ENCODE results near the gene VASN. TPM values are rescaled to one million over a fixed set of nuclear protein-coding genes. Genes with fewer than 3 reads are reported as not detected.
"Not testable (repeated sequence)": the region's sequence is repeated elsewhere in the genome, so short reads cannot be mapped to it uniquely, and the experiment has no call there.

VASN gene
- total RNA-seq, 1 experiment from 2014 or later = 18.1 TPM

DNA sequence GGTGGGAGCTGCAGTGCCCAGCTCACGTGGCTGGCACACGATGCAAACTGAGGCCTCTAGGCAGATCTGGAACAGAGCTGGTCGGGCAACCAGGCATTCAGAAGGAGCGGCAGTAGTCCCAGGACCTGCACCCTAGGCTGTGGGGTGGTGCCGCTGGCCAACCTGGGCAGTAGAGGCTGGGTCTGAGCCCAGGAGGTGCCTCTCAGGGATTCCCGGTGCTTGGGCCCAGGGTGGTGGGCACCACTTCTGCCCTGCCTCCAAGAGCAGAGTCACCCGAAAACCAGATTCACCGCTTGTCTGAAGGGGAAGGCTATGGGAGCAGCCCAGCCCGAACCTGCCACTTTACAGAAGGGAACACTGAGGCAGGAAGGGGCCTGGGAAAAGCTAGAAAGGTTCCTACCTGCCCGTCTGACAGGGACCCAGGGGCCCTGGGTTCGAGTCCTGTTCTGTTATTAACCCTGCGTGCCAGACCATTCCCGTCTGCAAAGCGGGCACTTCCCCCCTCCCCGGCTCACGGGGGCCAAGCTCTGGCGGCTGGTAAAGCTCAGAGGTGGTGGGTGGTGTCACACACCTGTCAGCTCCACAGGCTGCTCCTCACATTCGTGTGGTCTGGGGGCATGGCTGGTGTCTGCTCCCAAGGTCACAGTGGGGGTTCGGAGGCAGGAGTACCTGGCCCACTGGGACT lies 38.9 kb upstream of the VASN start:
- CTCF ChIA-PET = interaction anchor here (1.0 to 1.6 kb wide), 2 partner anchors 9 to 39 kb away, joined by 3 to 6 read pairs; no protein-coding TSS in a partner anchor
- intact Hi-C loops (cut with micrococcal nuclease; ENCODE audit: unreplicated experiment) = no loop called here
- H3K9me3 Mint-ChIP-seq (ENCODE audit: low read depth, unreplicated experiment) = no peaks in the 10 kb centered on the region
- no peak overlapping the region for H3K27ac Mint-ChIP-seq (ENCODE audit: unreplicated experiment)
- TF ChIP-seq, protein P1, sequence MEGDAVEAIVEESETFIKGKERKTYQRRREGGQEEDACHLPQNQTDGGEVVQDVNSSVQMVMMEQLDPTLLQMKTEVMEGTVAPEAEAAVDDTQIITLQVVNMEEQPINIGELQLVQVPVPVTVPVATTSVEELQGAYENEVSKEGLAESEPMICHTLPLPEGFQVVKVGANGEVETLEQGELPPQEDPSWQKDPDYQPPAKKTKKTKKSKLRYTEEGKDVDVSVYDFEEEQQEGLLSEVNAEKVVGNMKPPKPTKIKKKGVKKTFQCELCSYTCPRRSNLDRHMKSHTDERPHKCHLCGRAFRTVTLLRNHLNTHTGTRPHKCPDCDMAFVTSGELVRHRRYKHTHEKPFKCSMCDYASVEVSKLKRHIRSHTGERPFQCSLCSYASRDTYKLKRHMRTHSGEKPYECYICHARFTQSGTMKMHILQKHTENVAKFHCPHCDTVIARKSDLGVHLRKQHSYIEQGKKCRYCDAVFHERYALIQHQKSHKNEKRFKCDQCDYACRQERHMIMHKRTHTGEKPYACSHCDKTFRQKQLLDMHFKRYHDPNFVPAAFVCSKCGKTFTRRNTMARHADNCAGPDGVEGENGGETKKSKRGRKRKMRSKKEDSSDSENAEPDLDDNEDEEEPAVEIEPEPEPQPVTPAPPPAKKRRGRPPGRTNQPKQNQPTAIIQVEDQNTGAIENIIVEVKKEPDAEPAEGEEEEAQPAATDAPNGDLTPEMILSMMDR (IDR thresholded peaks at IDR 0.05; ENCODE audit: unreplicated experiment) = no peak
- no peaks in the 10 kb centered on the region for H3K27me3 Mint-ChIP-seq (ENCODE audit: unreplicated experiment)
- BruUV-seq (replicated peaks) = no TSS peak
- peaks cover 8% of the 10 kb centered on the region for H3K4me1 Mint-ChIP-seq (ENCODE audit: low read depth, unreplicated experiment)
- DNase-seq = no peak
- no peak overlapping the region for H3K4me3 Mint-ChIP-seq (ENCODE audit: low read depth, unreplicated experiment)
- peaks cover 51% of the 10 kb centered on the region for H3K36me3 Mint-ChIP-seq (ENCODE audit: insufficient read depth, unreplicated experiment)

DNA sequence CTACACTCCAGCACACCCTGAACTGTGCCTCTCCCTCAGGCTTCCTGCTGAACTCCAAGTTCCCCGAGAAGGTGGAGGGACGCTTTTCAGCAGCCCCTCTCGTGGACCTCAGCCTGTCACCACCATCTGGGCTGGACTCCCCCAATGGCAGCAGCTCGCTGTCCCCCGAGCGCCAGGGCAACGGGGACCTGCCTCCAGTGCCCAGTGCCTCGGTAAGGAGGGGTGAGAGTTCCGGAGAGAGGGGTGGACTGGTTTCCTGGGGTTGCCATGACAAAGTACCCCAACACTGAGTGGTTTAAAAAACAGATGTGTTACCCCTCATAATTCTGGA lies 38.4 kb upstream of the VASN start:
- peaks cover 51% of the 10 kb centered on the region for H3K36me3 Mint-ChIP-seq (ENCODE audit: insufficient read depth, unreplicated experiment)
- no peaks in the 10 kb centered on the region for H3K27me3 Mint-ChIP-seq (ENCODE audit: unreplicated experiment)
- no peak overlapping the region for H3K4me3 Mint-ChIP-seq (ENCODE audit: low read depth, unreplicated experiment)
- TF ChIP-seq, protein P1 (IDR thresholded peaks at IDR 0.05; ENCODE audit: unreplicated experiment) = no peak
- no peak for DNase-seq
- H3K4me1 Mint-ChIP-seq (ENCODE audit: low read depth, unreplicated experiment) = peaks cover 4% of the 10 kb centered on the region
- no TSS peak for BruUV-seq (replicated peaks)
- intact Hi-C loops (cut with micrococcal nuclease; ENCODE audit: unreplicated experiment) = no loop called here
- no peaks in the 10 kb centered on the region for H3K9me3 Mint-ChIP-seq (ENCODE audit: low read depth, unreplicated experiment)
- no peak overlapping the region for H3K27ac Mint-ChIP-seq (ENCODE audit: unreplicated experiment)
- CTCF ChIA-PET = interaction anchor here (1.6 kb wide), 1 partner anchor 9 kb away, joined by 6 read pairs; no protein-coding TSS in a partner anchor

DNA sequence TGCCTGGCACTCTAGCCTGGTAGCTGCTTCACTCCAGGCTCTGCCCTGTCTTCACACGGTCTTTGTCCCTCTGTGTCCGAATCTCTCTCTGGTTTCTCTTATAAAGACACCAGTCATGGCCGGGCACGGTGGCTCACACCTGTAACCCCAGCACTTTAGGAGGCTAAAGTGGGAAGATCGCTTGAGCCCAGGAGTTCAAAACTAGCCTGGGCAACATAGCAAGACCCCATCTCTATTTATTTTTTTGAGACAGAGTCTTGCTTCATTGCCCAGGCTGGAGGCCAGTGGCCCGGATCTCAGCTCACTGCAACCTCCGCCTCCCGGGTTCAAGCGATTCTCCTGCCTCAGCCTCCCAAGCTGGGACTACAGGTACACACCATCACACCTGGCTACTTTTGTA lies 37.9 kb upstream of the VASN start:
- H3K4me1 Mint-ChIP-seq (ENCODE audit: low read depth, unreplicated experiment); DNase-seq; H3K27ac Mint-ChIP-seq (ENCODE audit: unreplicated experiment); intact Hi-C loops (cut with micrococcal nuclease; ENCODE audit: unreplicated experiment); H3K4me3 Mint-ChIP-seq (ENCODE audit: low read depth, unreplicated experiment); H3K27me3 Mint-ChIP-seq (ENCODE audit: unreplicated experiment); BruUV-seq (replicated peaks); H3K9me3 Mint-ChIP-seq (ENCODE audit: low read depth, unreplicated experiment): not testable (repeated sequence)
- H3K36me3 Mint-ChIP-seq (ENCODE audit: insufficient read depth, unreplicated experiment) = peaks cover 51% of the 10 kb centered on the region
- CTCF ChIA-PET = interaction anchor here (1.6 kb wide), 1 partner anchor 10 kb away, joined by 6 read pairs; no protein-coding TSS in a partner anchor

DNA sequence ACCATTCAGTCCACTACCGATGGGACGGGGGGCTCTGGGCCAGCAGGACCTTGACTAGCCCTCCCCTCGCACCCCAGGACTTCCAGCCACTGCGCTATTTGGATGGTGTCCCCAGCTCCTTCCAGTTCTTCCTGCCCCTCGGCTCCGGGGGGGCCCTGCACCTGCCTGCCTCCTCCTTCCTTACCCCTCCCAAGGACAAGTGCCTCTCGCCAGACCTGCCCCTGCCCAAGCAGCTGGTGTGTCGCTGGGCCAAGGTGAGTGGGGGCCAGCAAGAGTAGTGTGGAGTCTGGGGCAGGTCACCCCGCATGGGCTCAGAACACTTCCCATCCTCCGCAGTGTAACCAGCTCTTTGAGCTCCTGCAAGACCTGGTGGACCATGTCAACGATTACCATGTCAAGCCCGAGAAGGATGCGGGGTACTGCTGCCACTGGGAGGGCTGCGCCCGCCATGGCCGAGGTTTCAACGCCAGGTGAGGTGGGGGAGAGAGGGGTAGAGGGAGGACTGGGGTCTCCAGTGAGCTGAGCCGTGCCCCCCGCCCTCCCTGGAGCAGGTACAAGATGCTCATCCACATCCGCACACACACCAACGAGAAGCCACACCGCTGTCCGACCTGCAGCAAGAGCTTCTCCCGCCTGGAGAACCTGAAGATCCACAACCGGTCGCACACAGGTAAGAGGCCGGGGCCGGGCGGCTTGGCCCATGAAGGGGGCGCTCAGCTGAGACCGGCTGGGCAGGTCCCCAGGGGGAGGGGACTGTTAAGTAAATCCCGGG lies 36.7 kb upstream of the VASN start:
- Mint-ChIP-seq H3K36me3 (ENCODE audit: insufficient read depth, unreplicated experiment) (peaks cover 53% of the 10 kb centered on the region), H3K27me3 (ENCODE audit: unreplicated experiment) (no peaks in the 10 kb centered on the region), H3K27ac (ENCODE audit: unreplicated experiment) (no peak overlapping the region), H3K4me1 (ENCODE audit: low read depth, unreplicated experiment) (no peaks in the 10 kb centered on the region), H3K9me3 (ENCODE audit: low read depth, unreplicated experiment) (no peaks in the 10 kb centered on the region), H3K4me3 (ENCODE audit: low read depth, unreplicated experiment) (no peak overlapping the region)
- no peak for DNase-seq
- TF ChIP-seq, protein P1 (IDR thresholded peaks at IDR 0.05; ENCODE audit: unreplicated experiment) = no peak
- no TSS peak for BruUV-seq (replicated peaks)
- intact Hi-C loops (cut with micrococcal nuclease; ENCODE audit: unreplicated experiment) = no loop called here
- CTCF ChIA-PET = no interaction called here

Measured in Calu3 (cell line).